GM10847 (cell line): ENCODE data around the gene CRYBB1.

ENCODE experiments used
- POLR2A ChIP-seq: IDR thresholded peaks from 2 replicates; pipeline ENCODE4 v1.6.1; 2011; ENCODE audit not compliant: insufficient read length; ENCODE audit errors: extremely low read depth

The CRYBB1 gene

DNA sequence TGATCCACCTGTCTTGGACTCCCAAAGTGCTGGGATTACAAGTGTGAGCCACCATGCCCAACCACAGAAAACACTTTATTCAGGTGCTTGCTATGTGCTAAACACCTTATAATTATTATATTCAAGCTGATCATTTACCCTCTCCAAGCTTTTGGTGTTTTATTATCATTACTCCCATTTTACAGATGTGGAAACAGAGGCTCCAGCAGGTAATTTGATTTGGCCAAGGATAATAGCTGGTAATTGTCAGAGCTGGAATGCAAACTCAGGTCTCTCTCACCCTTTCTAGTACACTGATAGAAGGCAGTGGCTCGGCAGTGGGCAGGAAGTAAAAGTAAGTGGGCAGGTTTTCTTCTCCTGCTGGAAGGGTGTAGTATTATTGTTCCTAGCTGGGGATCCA lies 24.1 kb downstream of the CRYBB1 start:
- no peak for TF ChIP-seq POLR2A

DNA sequence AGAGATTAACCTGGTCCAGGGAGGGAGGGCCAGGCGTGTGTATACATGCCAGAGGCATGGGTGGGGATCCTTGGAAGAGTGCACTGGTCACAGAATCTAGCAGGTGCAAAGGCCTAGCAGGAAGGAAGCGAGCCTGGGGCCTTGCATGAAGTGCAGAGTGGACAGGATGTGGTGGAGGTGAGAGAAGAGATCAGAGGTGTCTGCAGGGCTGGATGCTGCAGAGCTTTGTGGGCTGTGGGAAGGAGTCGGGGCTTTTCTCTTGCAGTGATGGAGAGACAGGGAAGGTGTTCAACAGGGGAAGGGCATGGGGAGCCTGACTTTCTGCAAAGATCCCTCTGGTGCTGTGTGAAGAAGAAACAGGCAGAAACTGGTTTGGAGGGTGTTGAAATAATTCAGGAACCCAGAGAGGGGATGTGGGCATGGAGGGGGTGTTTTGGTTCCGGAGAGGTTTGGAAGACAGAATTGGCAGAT lies 25.4 kb downstream of the CRYBB1 start:
- TF ChIP-seq POLR2A: peak; percentile 14

GRCh38 chr22:26589845-26590736 lies 27.7 kb downstream of the CRYBB1 start, which contains the start of gene TPST2:
Gene TPST2, minus strand, starts transcription at chr22:26590132. Its CDS starts 48,502 bp downstream, at chr22:26541630.
- TF ChIP-seq POLR2A: peak; percentile 89

DNA sequence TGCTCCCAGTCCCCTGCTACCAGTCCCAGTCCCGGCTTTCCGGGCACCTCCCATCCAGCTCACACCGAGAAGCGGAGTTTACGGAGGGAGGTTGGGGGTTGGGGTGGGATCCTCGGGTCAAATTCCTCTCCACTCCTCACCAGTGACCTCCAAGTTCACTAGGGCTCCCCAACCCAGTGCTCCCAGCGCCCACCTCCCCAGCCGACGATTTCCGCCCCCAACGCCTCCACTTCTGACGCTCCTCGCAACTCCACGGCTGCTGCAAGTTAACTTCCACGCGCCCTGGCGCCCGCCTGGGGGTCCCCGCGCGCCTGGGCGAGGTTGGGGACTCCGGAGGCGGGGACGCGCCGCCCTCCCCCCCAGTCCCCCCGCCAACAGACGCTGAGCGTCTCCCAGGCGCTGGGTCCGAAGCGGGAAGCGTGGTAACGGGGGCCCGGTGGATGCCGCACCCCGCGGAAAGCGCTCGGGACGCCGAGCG lies 28.4 kb downstream of the CRYBB1 start:
- no peak for TF ChIP-seq POLR2A

DNA sequence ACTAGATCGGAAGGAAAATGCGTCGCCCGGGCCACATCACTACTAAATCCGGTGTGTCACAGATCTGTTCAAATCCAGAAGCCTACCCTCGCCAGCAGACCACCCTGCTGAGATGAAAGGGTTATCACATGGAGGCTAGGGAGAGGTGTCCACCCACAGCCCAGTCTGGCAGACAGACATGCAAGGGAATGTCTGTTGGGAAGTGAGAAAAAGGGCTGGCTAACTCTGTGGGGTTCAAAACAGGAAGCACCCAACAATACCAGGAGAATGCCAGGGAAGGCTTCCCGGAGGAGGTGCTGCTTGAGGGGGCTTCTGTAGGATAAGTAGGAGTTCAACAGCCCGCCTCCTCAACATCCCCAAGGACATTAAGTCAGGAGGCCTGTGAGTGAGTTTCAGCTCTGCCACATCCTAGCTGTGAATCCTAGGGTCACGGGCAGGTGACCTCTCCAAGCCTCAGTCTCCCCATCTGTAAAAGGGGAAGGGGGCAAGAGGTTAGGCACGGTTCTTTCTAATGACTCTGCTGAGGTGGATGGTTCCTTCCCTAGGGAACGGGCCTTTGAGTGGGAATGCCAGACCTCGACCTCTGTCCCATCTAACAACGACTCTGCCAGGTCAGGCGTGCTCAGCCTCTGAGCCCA lies 29.0 kb downstream of the CRYBB1 start:
- TF ChIP-seq POLR2A: no peak

GRCh38 chr22:26587991-26588613 lies 29.7 kb downstream of the CRYBB1 start:
- no peak for TF ChIP-seq POLR2A

DNA sequence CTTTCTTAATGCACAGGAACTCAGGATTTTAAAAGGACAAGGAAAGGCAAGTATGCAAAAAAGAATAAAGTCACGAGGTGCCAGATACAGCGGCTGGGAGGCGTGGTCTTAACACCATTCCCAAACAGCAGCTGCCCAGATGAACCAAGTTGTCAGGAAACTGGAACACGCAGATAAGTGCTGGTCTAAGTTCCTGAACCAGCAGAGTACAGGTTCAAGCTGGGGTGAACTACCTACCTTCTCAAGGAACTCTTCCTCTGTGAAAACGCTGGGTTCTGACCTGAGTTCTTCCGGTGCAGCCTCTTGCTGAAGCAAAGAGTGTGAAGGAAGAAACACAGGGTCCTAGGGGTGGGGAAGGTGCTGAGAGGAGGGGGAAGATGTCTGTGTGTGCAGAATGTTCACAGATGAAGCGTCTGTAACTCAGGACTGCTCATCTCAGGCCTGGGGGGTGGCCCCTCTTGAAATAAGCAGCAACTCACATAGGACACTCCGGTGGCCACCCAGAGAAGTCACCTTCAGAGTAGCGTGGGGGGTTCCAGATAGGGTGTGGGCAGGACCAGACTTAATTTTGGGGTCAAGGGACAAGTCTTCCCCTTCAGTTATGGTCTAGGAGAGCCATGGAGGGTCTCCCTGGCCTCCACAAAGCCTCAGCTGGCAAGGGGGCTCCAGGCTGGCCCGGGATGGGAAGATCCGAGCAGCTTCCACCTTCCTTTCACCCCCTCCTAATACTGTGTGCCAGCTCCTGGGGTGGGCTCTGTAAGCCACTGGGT lies 31.1 kb downstream of the CRYBB1 start:
- TF ChIP-seq POLR2A: no peak

DNA sequence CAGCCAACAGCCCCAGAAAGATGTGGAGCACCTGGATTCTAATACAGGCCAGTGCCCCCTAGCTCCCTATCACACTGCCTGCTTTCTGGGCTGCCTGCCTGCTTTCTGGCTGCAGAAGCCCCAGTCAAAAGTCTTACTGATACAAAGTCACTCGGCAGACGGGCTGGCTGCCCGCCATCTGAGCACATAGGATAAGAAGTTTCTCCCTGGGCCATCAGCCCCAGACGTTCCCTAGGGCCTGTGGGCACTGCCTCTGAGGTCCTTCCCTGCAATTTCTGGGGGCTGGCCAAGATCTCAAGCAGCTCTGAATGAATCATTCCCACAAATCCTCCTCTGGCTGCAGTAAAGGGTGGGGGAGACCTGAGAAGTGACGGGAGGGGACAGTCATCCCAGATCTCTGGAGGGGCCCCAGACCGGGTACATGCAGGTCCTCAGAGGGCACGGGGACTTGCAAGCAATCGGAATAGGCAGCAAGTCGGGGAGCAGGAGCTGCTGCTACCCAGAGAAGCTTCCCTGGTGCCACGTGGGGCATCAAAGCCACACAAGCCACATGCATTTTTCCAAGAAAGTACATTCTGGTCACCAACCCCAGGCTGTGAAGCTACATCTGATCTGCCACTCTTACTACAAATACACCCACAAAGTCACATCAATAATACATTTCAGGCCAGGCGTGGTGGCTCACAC lies 32.6 kb downstream of the CRYBB1 start:
- TF ChIP-seq POLR2A: no peak

DNA sequence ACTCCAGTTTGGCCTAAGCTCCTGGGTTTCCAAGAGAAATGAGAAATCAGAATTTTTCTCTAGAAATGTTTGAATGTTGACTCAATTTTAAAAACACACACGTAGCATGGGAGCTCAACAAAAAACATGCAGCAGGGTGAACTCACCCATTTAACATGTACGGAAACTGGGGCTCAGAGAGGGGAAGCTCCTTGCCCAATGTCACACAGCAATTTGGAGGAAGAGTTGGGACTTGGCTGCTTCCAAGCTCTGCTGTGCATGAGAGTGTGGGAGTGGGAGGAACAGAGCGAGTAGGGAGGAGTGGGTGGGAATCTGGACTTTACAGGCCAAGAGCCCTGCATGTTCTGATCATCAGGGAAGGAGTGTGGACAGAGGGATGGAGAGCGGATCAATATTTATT lies 33.8 kb downstream of the CRYBB1 start:
- TF ChIP-seq POLR2A: no peak

DNA sequence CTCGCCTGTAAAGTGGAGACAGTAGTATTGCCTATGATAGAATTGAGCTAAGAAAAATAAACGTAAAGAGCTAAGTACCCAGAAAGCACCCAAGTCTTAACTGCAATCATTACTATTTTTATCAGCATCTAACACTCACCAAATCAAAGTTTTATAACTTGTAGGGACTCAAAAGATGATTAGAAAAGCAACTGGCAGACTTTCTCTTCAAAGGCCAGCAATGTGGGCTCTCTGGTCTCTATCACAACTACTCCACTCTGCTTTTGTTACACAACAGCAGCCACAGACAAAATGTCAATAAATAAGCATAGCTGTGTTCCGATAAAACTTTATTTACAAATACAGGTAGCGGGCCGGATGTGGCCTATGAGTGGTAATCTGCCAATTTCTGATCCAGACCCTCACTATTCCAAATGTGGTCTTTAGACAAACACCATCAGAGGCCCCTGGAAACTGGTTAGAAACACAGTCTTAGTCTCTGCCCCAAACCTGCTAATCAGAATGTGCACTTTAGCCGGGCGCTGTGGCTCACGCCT lies 36.1 kb downstream of the CRYBB1 start:
- TF ChIP-seq POLR2A: no peak

DNA sequence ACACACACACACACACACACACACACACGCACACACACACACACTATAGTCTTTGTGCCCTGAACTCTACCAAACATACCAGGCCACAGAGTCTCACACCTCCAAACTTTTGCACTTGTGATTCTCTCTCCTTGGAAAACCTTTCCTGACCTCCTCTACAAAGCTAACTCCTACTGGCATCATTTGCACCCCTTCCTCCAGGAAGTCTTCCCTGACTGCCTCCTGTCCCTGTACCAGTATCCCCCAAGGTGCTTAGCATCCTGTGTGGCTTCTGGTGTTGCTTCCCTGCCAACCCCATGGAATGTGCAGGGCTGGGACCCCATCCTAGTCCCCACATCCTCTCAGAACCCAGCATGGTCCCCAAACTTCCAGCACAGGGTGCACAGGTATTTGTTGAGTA lies 36.8 kb downstream of the CRYBB1 start:
- TF ChIP-seq POLR2A: no peak

- TF ChIP-seq POLR2A: no peak
Measured at GRCh38 chr22:26580240-26580962, 37.4 kb downstream of the CRYBB1 start.

DNA sequence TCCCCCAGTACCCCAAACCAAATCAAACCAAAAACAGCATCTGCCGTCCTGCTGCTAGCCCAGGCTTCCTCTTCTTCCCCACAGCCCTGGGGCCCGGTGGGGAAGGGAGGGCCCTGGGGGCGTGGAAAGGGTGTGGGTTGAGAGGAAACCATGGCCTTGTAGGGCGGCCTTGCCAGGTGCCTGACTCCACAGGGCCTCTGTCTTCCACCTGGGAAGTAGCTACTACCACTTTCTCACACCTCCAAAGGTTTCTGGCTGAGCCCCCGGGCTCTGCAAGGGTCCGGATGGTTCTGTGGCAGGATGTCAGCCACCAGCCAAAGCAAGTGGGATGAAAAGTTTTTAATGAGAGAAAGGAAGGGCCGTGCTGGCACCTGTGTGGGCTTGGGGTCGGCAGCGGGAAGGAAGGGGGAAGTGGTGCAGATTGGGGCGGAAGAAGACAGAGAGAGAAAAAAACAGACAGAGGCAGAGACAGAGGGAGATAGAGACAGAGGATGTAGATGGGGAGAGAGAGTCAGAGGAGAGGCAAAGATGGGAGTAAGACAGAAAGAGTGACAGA lies 38.4 kb downstream of the CRYBB1 start:
- no peak for TF ChIP-seq POLR2A

DNA sequence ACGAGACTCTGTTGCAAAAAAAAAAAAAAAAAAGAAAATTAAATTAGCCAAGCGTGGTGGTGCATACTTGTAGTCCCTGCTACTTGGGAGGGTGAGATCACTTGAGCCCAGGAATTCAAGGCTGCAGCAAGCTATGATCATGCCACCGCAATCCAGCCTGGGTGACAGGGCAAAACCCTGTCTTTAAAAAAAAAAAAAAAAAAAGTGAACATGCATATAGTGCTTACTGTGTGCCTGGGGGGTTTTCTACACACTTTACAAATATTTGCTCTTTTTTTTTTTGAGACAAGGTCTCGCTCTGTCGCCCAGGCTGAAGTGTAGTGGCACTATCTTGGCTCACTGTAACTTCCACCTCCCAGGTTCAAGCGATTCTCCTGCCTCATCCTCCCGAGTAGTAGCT lies 40.7 kb downstream of the CRYBB1 start:
- TF ChIP-seq POLR2A: no peak
